NB4 (cell line): ENCODE results near the gene TTLL5.

Experiments used
- DNase-seq: peaks from one replicate; pipeline ENCODE4 v3.0.0; 2010; ENCODE audit warnings: low read depth
- H3K4me3 ChIP-seq: one replicate; pipeline ENCODE4 v1.5.1; 2011; ENCODE audit warnings: mild to moderate bottlenecking, low read depth, low read length, moderate library complexity
- MYC ChIP-seq: IDR thresholded peaks from 2 replicates; pipeline ENCODE4 v1.6.1; 2011; ENCODE audit warnings: low read depth, low read length
- POLR2A ChIP-seq: IDR thresholded peaks from 2 replicates; pipeline ENCODE4 v1.6.1; 2011; ENCODE audit warnings: mild to moderate bottlenecking; ENCODE audit not compliant: insufficient read length; ENCODE audit errors: extremely low read depth
- TF ChIP-seq, protein P1 (sequence below): IDR thresholded peaks from one replicate; pipeline ENCODE4 v1.5.1; 2012; ENCODE audit warnings: low read depth, low read length
- TF ChIP-seq, protein P2 (sequence below): IDR thresholded peaks from 2 replicates; pipeline ENCODE4 v1.6.1; 2011; ENCODE audit warnings: low read depth, low read length

TTLL5 gene

DNA sequence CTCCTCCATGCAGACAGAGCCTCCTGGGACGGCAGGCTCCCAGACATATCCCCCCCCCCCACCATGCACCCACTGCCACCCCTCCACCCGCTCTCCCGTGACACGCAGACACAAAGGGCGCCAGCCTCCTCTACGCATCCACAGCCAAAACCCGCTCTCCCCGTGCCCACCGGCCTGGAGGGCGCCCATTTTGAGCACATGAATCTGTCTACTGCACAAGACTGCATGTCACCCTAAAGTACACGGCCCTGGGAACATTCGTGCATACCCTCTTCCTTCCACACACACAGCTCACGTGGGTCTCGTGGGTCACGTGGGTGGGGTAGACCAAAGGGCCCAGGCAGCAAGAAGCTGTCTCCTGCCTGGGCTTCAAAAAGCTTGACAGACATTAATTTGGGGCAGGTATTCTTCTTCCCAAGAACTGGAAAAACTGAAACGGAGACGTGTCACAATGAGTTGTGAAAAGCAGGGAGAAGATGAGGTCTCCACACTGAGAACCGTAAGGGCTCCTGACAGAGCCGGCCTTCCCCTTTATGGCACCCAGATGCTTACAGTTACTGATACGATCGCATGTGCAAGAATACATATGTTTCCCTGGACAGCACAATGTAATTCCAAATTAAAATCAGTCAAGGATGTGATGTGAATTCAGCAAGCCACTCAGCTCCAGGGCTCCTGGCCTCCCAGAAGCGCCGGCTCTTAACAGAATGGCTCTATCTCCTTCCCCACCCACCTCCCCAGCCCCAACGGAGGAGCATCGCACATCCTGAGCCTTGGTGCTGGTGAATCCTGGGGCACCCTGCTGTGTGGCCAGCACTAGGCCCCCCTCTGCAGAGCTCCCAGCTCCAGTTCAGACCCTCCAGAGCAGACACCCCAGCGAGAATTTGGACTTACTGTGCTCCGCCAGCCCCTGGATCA is 318.9 kb downstream of the TTLL5 start:
- TF ChIP-seq, protein P1, sequence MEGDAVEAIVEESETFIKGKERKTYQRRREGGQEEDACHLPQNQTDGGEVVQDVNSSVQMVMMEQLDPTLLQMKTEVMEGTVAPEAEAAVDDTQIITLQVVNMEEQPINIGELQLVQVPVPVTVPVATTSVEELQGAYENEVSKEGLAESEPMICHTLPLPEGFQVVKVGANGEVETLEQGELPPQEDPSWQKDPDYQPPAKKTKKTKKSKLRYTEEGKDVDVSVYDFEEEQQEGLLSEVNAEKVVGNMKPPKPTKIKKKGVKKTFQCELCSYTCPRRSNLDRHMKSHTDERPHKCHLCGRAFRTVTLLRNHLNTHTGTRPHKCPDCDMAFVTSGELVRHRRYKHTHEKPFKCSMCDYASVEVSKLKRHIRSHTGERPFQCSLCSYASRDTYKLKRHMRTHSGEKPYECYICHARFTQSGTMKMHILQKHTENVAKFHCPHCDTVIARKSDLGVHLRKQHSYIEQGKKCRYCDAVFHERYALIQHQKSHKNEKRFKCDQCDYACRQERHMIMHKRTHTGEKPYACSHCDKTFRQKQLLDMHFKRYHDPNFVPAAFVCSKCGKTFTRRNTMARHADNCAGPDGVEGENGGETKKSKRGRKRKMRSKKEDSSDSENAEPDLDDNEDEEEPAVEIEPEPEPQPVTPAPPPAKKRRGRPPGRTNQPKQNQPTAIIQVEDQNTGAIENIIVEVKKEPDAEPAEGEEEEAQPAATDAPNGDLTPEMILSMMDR = no peak
- TF ChIP-seq MYC (no peak), POLR2A (no peak)
- TF ChIP-seq, protein P2, sequence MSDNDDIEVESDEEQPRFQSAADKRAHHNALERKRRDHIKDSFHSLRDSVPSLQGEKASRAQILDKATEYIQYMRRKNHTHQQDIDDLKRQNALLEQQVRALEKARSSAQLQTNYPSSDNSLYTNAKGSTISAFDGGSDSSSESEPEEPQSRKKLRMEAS = no peak
- H3K4me3 ChIP-seq = no peak overlapping the region
- no peak for DNase-seq

DNA sequence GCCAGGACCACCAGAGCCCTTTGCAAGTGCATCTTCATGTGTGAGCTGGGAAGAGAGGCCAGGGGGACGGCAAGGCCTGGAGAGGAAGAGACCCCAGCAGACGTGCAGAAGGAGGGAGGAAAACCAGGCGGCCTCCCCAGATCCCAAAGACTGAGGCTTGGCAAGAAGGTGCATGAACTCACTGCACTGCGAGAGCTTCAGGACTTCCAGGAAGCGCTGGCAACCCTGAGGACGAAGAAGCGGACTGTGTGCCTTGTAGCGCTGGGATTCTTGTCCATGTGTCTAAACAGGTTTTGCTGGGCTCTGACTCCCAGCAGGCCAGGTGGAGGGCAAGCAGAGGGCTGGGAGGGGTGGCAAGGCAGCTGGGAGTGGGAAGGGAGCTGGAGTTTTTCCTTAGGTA is 319.8 kb downstream of the TTLL5 start:
- no peak overlapping the region for H3K4me3 ChIP-seq
- TF ChIP-seq, protein P2 = no peak
- TF ChIP-seq MYC = no peak
- TF ChIP-seq, protein P1 = no peak
- TF ChIP-seq POLR2A = no peak
- no peak for DNase-seq

DNA sequence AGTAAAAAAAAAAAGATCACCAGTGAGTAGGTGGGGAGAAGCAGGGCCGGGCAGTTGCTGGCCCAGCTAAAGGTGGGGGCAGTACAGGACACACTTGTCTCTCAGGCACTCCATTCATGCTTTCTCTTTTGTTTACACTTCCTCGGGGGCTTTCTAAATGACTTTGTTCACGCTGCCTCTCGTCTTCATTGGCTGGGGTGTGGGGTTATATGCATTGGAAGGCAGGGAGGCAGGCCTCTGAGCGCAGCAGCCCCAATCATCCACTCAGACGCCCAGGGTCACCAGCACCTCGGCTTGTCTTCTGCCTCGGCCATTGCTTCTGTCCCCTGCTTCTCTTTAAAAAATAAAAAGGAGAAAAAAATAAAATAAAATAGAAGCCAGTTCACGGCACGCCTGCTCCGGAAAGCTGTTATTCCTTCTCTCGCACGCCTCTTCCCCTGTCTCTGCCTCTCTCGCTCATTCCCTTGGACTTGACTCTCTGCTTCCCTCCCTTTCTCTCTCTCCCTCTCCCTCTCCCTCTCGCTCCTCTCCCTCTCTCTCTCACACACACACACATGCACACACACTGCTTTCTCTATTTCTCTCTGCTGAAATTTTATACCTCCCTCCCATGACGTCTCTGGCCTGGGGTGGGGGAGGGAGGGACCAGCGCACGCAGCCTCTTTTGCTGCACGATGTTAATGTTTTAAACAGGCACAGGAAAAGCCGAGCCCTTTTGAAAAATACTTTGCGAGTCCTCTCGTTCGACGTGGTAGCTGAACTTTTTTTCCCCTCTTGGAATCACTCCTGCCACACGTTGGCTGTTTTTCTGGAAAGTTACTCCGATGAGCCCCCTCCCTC is 320.6 kb downstream of the TTLL5 start, which contains the start of gene TGFB3:
TGFB3 (minus strand) TSS at position 570 of the 840 bp plus-strand sequence. CDS start 1,102 bp downstream, outside the sequence.
- peak; percentile 55 for DNase-seq
- peak within 1 kb of the TSS; percentile 46 for H3K4me3 ChIP-seq
- TF ChIP-seq POLR2A = no peak
- TF ChIP-seq, protein P2 = peak; percentile 27; the same call in 1 of the 2 replicates
- 0 out of 2 replicates have a peak, but pooled peaks have one; percentile 10 for TF ChIP-seq MYC

DNA sequence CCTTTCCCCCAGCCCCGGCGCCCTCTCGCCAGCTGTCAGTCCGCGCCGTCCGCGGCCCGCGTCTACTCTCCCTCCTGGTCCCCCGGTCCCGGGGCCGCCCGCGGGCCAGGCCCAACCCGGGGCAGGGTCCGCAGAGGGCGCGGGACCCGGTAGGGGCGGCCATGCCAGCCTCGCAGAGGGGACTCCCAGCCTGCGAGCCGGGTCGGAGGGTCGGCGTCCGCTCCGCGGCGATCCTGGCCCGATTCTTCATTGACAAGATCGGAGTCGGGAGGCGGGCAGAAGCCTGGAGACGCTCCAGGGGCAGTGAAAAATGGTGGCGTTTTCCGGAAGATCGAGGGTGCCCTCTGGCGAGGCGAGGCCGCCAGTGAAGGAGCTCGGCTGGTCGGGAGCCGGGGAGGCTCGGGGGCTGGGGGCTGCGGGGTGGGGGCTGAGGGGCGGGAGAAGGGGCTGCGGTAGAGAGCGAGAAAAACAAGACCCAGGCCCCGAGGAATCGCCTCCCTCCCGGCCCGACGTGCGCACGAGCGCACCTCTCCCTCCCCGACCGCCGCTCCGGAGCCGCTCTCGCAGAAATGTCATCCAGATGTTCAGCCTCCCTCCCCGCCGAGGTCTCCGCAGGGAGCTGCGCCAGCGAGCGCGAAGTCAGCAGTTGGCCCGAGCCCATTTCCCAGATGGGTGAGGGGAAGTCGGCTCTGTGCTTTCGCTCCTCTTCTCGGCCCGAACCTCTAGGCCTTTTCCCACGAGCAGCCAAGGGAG is 321.4 kb downstream of the TTLL5 start:
- peak; percentile 76 for DNase-seq
- TF ChIP-seq POLR2A (no peak), MYC (0 out of 2 replicates have a peak, but pooled peaks have one; percentile 25)
- TF ChIP-seq, protein P1 = peak; percentile 37
- TF ChIP-seq, protein P2 = no peak
- H3K4me3 ChIP-seq = peak overlapping the region; percentile 46

DNA sequence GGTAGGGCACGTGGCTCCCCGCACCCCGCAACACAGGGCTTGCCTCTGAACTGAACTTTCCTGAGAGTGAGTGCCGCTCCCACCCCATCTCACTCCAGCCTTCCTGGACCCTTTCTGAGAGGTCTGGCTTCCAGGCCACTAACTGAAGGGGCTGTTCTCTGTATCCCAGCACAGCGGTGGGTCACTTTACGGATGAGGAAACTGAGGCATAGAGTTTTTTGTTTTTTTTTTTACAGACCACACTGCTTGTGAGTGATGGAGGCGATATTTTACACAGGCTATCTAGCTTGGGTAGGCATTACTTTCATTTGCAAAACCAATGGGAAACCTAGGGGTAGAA is 321.9 kb downstream of the TTLL5 start:
- TF ChIP-seq, protein P2 = no peak
- TF ChIP-seq, protein P1 = no peak
- TF ChIP-seq POLR2A = no peak
- no peak for TF ChIP-seq MYC
- no peak for DNase-seq
- no peak overlapping the region for H3K4me3 ChIP-seq
